Measurements from ENCODE around the gene HMBS. TPM values are rescaled to one million over a fixed set of nuclear protein-coding genes. Genes with fewer than 3 reads are reported as not detected.

The HMBS gene
- total and polyA plus RNA-seq, 11 donors = 8.1 to 34.0 (median 16.6) TPM

DNA sequence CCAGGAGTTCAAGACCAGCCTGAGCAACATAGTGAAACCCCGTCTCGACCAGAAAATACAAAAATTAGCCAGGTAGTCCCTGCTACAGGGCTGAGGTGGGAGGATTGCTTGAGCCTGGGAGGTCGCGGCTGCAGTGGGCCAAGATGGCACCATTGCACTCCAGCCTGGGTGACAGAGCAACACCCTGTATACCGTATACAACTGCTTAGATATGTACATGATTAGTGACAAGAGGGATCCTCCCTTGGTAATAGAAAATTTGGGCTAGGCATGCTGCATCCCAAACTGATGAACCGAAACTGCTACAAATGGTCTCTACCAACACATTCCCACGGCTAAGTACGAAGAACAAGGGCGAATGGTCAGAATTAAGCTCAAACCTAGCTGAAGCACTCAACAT, 41.8 kb upstream of the HMBS start:
- H3K27ac ChIP-seq = no peak overlapping the region
- WGBS, 4 donors = 89 to 96% (median 93%) methylated on average over 9 of the region's 9 CpGs
- intact Hi-C loops (cut with DNase I) = no loop called here
- ATAC-seq = no peak
- TF ChIP-seq, protein P1, sequence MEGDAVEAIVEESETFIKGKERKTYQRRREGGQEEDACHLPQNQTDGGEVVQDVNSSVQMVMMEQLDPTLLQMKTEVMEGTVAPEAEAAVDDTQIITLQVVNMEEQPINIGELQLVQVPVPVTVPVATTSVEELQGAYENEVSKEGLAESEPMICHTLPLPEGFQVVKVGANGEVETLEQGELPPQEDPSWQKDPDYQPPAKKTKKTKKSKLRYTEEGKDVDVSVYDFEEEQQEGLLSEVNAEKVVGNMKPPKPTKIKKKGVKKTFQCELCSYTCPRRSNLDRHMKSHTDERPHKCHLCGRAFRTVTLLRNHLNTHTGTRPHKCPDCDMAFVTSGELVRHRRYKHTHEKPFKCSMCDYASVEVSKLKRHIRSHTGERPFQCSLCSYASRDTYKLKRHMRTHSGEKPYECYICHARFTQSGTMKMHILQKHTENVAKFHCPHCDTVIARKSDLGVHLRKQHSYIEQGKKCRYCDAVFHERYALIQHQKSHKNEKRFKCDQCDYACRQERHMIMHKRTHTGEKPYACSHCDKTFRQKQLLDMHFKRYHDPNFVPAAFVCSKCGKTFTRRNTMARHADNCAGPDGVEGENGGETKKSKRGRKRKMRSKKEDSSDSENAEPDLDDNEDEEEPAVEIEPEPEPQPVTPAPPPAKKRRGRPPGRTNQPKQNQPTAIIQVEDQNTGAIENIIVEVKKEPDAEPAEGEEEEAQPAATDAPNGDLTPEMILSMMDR (IDR thresholded peaks at IDR 0.05) = no peak
- TF ChIP-seq POLR2A (IDR thresholded peaks at IDR 0.05) = no peak
- no peaks in the 10 kb centered on the region for H3K9me3 ChIP-seq
- H3K27me3 ChIP-seq = no peaks in the 10 kb centered on the region
- H3K4me3 ChIP-seq = no peak overlapping the region
- peaks cover 0 to 37% (median 31%) of the 10 kb centered on the region in 9 donors for H3K36me3 ChIP-seq
- H3K4me1 ChIP-seq = no peaks in the 10 kb centered on the region
- DNase-seq = no peak

- H3K36me3 ChIP-seq = peaks cover 0 to 55% (median 49%) of the 10 kb centered on the region in 9 donors
- H3K4me1 ChIP-seq = no peaks in the 10 kb centered on the region
- TF ChIP-seq, protein P1 (IDR thresholded peaks at IDR 0.05) = peak in 2 of 12 donors; percentile 20 to 22
- no peak for TF ChIP-seq POLR2A (IDR thresholded peaks at IDR 0.05)
- DNase-seq (no peak), ATAC-seq (peak in 1 of 4 donors; percentile 5)
- no peak overlapping the region for H3K4me3 ChIP-seq
- H3K27ac ChIP-seq = no peak overlapping the region
- H3K27me3 ChIP-seq = no peaks in the 10 kb centered on the region
- no peaks in the 10 kb centered on the region for H3K9me3 ChIP-seq
- WGBS, 4 donors = 72 to 79% (median 75%) methylated on average over 6 of the region's 6 CpGs
- intact Hi-C loops (cut with DNase I) = no loop called here
Measured at GRCh38 chr11:119044708-119045107, 40.0 kb upstream of the HMBS start.

GRCh38 chr11:119046489-119046888, 38.2 kb upstream of the HMBS start:
- DNase-seq (no peak), ATAC-seq (no peak)
- Histone ChIP-seq H3K4me1 (no peaks in the 10 kb centered on the region), H3K36me3 (peaks cover 0 to 73% (median 67%) of the 10 kb centered on the region in 9 donors), H3K27me3 (no peaks in the 10 kb centered on the region), H3K27ac (no peak overlapping the region), H3K9me3 (no peaks in the 10 kb centered on the region), H3K4me3 (no peak overlapping the region)
- intact Hi-C loops (cut with DNase I) = no loop called here
- 87 to 100% (median 96%) methylated on average over 6 of the region's 6 CpGs for WGBS, 4 donors
- TF ChIP-seq POLR2A (IDR thresholded peaks at IDR 0.05) = no peak
- TF ChIP-seq, protein P1 (IDR thresholded peaks at IDR 0.05) = no peak

DNA sequence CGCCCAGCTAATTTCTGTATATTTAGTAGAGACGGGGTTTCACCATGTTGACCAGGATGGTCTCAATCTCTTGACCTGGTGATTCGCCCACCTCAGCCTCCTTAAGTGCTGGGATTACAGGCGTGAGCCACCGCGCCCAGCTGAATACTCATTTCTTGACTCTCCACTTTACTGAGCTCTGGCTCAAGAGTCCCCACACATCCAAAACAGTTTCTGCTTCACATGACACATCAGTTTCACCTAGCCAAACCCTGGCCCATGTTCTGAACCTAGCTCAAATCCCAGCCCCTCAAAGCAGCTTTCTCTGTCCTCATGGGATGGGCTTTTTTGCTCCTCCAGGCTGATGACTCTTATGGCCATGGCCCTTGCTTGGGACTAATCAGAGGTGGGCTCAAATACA, 37.5 kb upstream of the HMBS start:
- Histone ChIP-seq H3K9me3 (no peaks in the 10 kb centered on the region), H3K27ac (no peak overlapping the region), H3K4me1 (no peaks in the 10 kb centered on the region), H3K27me3 (no peaks in the 10 kb centered on the region), H3K4me3 (no peak overlapping the region), H3K36me3 (peaks cover 0 to 80% (median 74%) of the 10 kb centered on the region in 9 donors)
- ATAC-seq (no peak), DNase-seq (no peak)
- WGBS, 4 donors = 95 to 98% (median 96%) methylated on average over 6 of the region's 6 CpGs
- intact Hi-C loops (cut with DNase I) = no loop called here
- TF ChIP-seq POLR2A (IDR thresholded peaks at IDR 0.05) = no peak
- TF ChIP-seq, protein P1 (IDR thresholded peaks at IDR 0.05) = no peak

Measured in heart left ventricle (tissue), 16 donors.